HEK293T (cell line): ENCODE measurements around the gene RASSF3.
A peak's percentile ranks its signal among the peaks of the same experiment; 100 is the strongest.

Experiments
- CTCF ChIA-PET: fragments of 350-600 bp; formaldehyde crosslinking; extraction: SDS; loops from one replicate; lab custom pipeline; 2021; ENCODE audit warnings: antibody characterized with exemption, inconsistent platforms; lab: Yijun Ruan, JAX
- POLR2A ChIA-PET: fragments of 350-600 bp; formaldehyde crosslinking; extraction: SDS; loops from one replicate; lab custom pipeline; 2020; ENCODE audit warnings: antibody characterized with exemption, inconsistent platforms; lab: Yijun Ruan, JAX
- DNase-seq: peaks from one replicate; pipeline ENCODE4 v3.0.0; 2012; ENCODE audit warnings: mixed read lengths; ENCODE audit errors: extremely low spot score
- ARNT ChIP-seq: fragments of 450-650 bp; IDR thresholded peaks from 2 replicates; pipeline ENCODE4 v1.6.1; 2017; ENCODE audit warnings: mild to moderate bottlenecking
- BHLHE40 ChIP-seq: fragments of 450-650 bp; IDR thresholded peaks from 2 replicates; pipeline ENCODE4 v1.6.1; 2016; ENCODE audit warnings: mild to moderate bottlenecking, moderate library complexity, borderline replicate concordance
- CTBP1 ChIP-seq: fragments of 450-650 bp; IDR thresholded peaks from 2 replicates; pipeline ENCODE4 v1.6.1; 2016; ENCODE audit warnings: borderline replicate concordance
- ELF4 ChIP-seq: fragments of 450-650 bp; IDR thresholded peaks from 2 replicates; pipeline ENCODE4 v1.6.1; 2017; ENCODE audit warnings: antibody characterized with exemption
- FOXA1 ChIP-seq: fragments of 450-650 bp; IDR thresholded peaks from 2 replicates; pipeline ENCODE4 v1.6.1; 2016; ENCODE audit warnings: mild to moderate bottlenecking
- FOXK2 ChIP-seq: fragments of 450-650 bp; IDR thresholded peaks from 2 replicates; pipeline ENCODE4 v1.6.1; 2016; ENCODE audit warnings: mild to moderate bottlenecking
- FOXM1 ChIP-seq: fragments of 450-650 bp; IDR thresholded peaks from 2 replicates; pipeline ENCODE4 v1.6.1; 2017; ENCODE audit warnings: mild to moderate bottlenecking, borderline replicate concordance
- HDGF ChIP-seq: fragments of 450-650 bp; IDR thresholded peaks from 2 replicates; pipeline ENCODE4 v1.6.1; 2017; ENCODE audit warnings: antibody characterized with exemption, borderline replicate concordance
- L3MBTL2 ChIP-seq: fragments of 450-650 bp; conservative IDR thresholded peaks from 2 replicates; pipeline ENCODE4 v1.6.1; 2016; ENCODE audit warnings: mild to moderate bottlenecking
- LEF1 ChIP-seq: fragments of 450-650 bp; IDR thresholded peaks from 2 replicates; pipeline ENCODE4 v1.6.1; 2017; ENCODE audit warnings: mild to moderate bottlenecking, borderline replicate concordance
- NFRKB ChIP-seq: fragments of 450-650 bp; IDR thresholded peaks from 2 replicates; pipeline ENCODE4 v1.6.1; 2016; ENCODE audit warnings: mild to moderate bottlenecking, moderate library complexity
- PKNOX1 ChIP-seq: fragments of 450-650 bp; IDR thresholded peaks from 2 replicates; pipeline ENCODE4 v1.6.1; 2016
- SP1 ChIP-seq: fragments of 450-650 bp; IDR thresholded peaks from 2 replicates; pipeline ENCODE4 v1.6.1; 2017
- SUZ12 ChIP-seq: fragments of 450-650 bp; IDR thresholded peaks from 2 replicates; pipeline ENCODE4 v1.6.1; 2016; ENCODE audit warnings: mild to moderate bottlenecking
- TARDBP ChIP-seq: fragments of 450-650 bp; IDR thresholded peaks from 2 replicates; pipeline ENCODE4 v1.6.1; 2016
- ZNF384 ChIP-seq: fragments of 450-650 bp; IDR thresholded peaks from 2 replicates; pipeline ENCODE4 v1.6.1; 2016

Gene RASSF3

GRCh38 chr12:64694130-64695040, 84.1 kb downstream of the RASSF3 start:
- POLR2A ChIA-PET: no interaction called here
- no peak for DNase-seq
- CTCF ChIA-PET: interaction anchor here (1.2 to 4.7 kb wide), 3 partner anchors 84 to 1274 kb away, joined by 3 to 31 read pairs (median 5); partner anchors contain the start of gene RASSF3
- TF ChIP-seq TARDBP (no peak), CTBP1 (no peak), PKNOX1 (no peak), FOXA1 (no peak), FOXM1 (no peak), ELF4 (no peak), HDGF (no peak), NFRKB (no peak), ZNF384 (no peak), SUZ12 (no peak), BHLHE40 (no peak)

GRCh38 chr12:64695550-64695949, 85.3 kb downstream of the RASSF3 start:
- ChIA-PET POLR2A (interaction anchor here (1.4 kb wide), 1 partner anchor 87 kb away, joined by 4 read pairs; no protein-coding TSS in a partner anchor), CTCF (interaction anchor here (0.6 to 4.7 kb wide), 4 partner anchors 107 to 1275 kb away, joined by 3 to 31 read pairs (median 6); no protein-coding TSS in a partner anchor)
- no peak for TF ChIP-seq CTBP1
- TF ChIP-seq FOXA1: no peak
- no peak for TF ChIP-seq FOXK2
- TF ChIP-seq SP1: no peak
- no peak for TF ChIP-seq NFRKB
- TF ChIP-seq LEF1: no peak
- TF ChIP-seq L3MBTL2: no peak
- no peak for TF ChIP-seq ARNT
- TF ChIP-seq HDGF: no peak
- no peak for TF ChIP-seq PKNOX1
- TF ChIP-seq ELF4: no peak
- TF ChIP-seq FOXM1: no peak
- no peak for TF ChIP-seq BHLHE40
- no peak for TF ChIP-seq TARDBP
- no peak for DNase-seq

GRCh38 chr12:64696080-64696741, 85.9 kb downstream of the RASSF3 start:
- no peak for TF ChIP-seq FOXK2
- no peak for TF ChIP-seq ZNF384
- TF ChIP-seq CTBP1: no peak
- TF ChIP-seq SP1: no peak
- no peak for TF ChIP-seq L3MBTL2
- TF ChIP-seq HDGF: no peak
- TF ChIP-seq ARNT: no peak
- TF ChIP-seq BHLHE40: no peak
- TF ChIP-seq ELF4: no peak
- no peak for TF ChIP-seq PKNOX1
- no peak for TF ChIP-seq FOXA1
- no peak for TF ChIP-seq SUZ12
- TF ChIP-seq FOXM1: no peak
- TF ChIP-seq NFRKB: no peak
- TF ChIP-seq LEF1: no peak
- DNase-seq: peak; percentile 29
- CTCF ChIA-PET: interaction anchor here (0.6 to 4.7 kb wide), 4 partner anchors 11 to 147 kb away, joined by 4 to 31 read pairs (median 9); no protein-coding TSS in a partner anchor
- POLR2A ChIA-PET: interaction anchor here (1.4 kb wide), 1 partner anchor 88 kb away, joined by 4 read pairs; no protein-coding TSS in a partner anchor

GRCh38 chr12:64699504-64700115, 89.3 kb downstream of the RASSF3 start:
- no peak for DNase-seq
- ChIA-PET CTCF (interaction anchor here (1.8 kb wide), 1 partner anchor 150 kb away, joined by 7 read pairs; no protein-coding TSS in a partner anchor), POLR2A (no interaction called here)
- TF ChIP-seq HDGF (no peak), NFRKB (no peak), TARDBP (no peak), FOXA1 (no peak), FOXM1 (no peak), SUZ12 (no peak), LEF1 (no peak), BHLHE40 (no peak), ELF4 (no peak), ZNF384 (no peak), PKNOX1 (no peak), CTBP1 (no peak), FOXK2 (no peak), L3MBTL2 (no peak), SP1 (no peak), ARNT (no peak)
